Endodermal cell (in vitro differentiated cells): ENCODE measurements around the gene GOLGA2. TPM values are rescaled to one million over a fixed set of nuclear protein-coding genes. Genes with fewer than 3 reads are reported as not detected.
"Not testable (repeated sequence)": the region's sequence is repeated elsewhere in the genome, so short reads cannot be mapped to it uniquely, and the experiment has no call there.

Experiments used
- DNase-seq: peaks from one replicate; pipeline ENCODE4 v3.0.0-alpha.2; 2017
- H3K27ac ChIP-seq: 2 replicates; pipeline ENCODE4 v1.5.1; 2013; ENCODE audit warnings: mild to moderate bottlenecking, low read depth, low read length, moderate library complexity
- H3K27me3 ChIP-seq: 2 replicates; pipeline ENCODE4 v1.6.1; 2013; ENCODE audit warnings: mild to moderate bottlenecking, low read length, moderate library complexity; ENCODE audit not compliant: insufficient read depth, control insufficient read depth, poor library complexity, severe bottlenecking
- H3K36me3 ChIP-seq: 2 replicates; pipeline ENCODE4 v1.7.0; 2013; ENCODE audit warnings: mild to moderate bottlenecking, low read length, moderate library complexity; ENCODE audit not compliant: control insufficient read depth, insufficient read depth
- H3K4me1 ChIP-seq: one replicate; pipeline ENCODE4 v1.7.0; 2013; ENCODE audit warnings: low read length; ENCODE audit not compliant: control insufficient read depth, insufficient read depth
- H3K4me3 ChIP-seq: 2 replicates; pipeline ENCODE4 v1.5.1; 2013; ENCODE audit warnings: mild to moderate bottlenecking, low read length, moderate library complexity
- H3K9ac ChIP-seq: 2 replicates; pipeline ENCODE4 v1.6.1; 2013; ENCODE audit warnings: mild to moderate bottlenecking, low read length, moderate library complexity; ENCODE audit not compliant: poor library complexity, severe bottlenecking; ENCODE audit errors: extremely low read depth
- H3K9me3 ChIP-seq: 2 replicates; pipeline ENCODE4 v1.6.1; 2013; ENCODE audit warnings: mild to moderate bottlenecking, low read length, moderate library complexity; ENCODE audit not compliant: control insufficient read depth
- H3K27ac Mint-ChIP-seq: 2 replicates; pipeline ENCODE4 v1.8.0; 2020; ENCODE audit warnings: mixed read lengths
- H3K27me3 Mint-ChIP-seq: 2 replicates; pipeline ENCODE4 v1.8.0; 2021; ENCODE audit warnings: mild to moderate bottlenecking, mixed read lengths; ENCODE audit not compliant: insufficient read depth
- H3K36me3 Mint-ChIP-seq: 2 replicates; pipeline ENCODE4 v1.8.0; 2020; ENCODE audit warnings: low read depth, mixed read lengths
- H3K4me1 Mint-ChIP-seq: 2 replicates; pipeline ENCODE4 v1.8.0; 2020; ENCODE audit warnings: mixed read lengths
- H3K4me3 Mint-ChIP-seq: 2 replicates; pipeline ENCODE4 v1.8.0; 2020; ENCODE audit warnings: mild to moderate bottlenecking, moderate library complexity, mixed read lengths
- H3K9me3 Mint-ChIP-seq: 2 replicates; pipeline ENCODE4 v1.8.0; 2020; ENCODE audit warnings: mild to moderate bottlenecking, mixed read lengths
- WGBS, 2 experiments: methylation state at CpG; one replicate each; pipeline versions ENCODE4 v1.1.5 to v1.1.7; 2013; ENCODE audit warnings: missing lambda C conversion rate in 2 of 2, mixed read lengths in 1 of 2; ENCODE audit not compliant: insufficient coverage in 1 of 2, insufficient read length in 1 of 2; 5-methylcytosine and 5-hydroxymethylcytosine counted together
- total RNA-seq, 2 donors: library from RNA; stranded (reverse); fragmentation: NEBNext Ultra II Directional in 1 of 2; extraction: Animal tissue kit (Norgen Biotek cat#: 25700) in 1 of 2; gene quantifications; 2 replicates in 1 of 2; 3 replicates in 1 of 2; pipeline ENCODE4 v1.2.1, GENCODE V29; 2021
- TF ChIP-seq, protein P1 (sequence below): fragments of 200-600 bp; sonication (generic); conservative IDR thresholded peaks from 2 replicates; pipeline ENCODE4 v1.5.0; 2021; ENCODE audit warnings: antibody characterized with exemption, mild to moderate bottlenecking

GOLGA2 gene
- total RNA-seq, 2 donors from 2014 or later: 91.9 to 101 TPM

DNA sequence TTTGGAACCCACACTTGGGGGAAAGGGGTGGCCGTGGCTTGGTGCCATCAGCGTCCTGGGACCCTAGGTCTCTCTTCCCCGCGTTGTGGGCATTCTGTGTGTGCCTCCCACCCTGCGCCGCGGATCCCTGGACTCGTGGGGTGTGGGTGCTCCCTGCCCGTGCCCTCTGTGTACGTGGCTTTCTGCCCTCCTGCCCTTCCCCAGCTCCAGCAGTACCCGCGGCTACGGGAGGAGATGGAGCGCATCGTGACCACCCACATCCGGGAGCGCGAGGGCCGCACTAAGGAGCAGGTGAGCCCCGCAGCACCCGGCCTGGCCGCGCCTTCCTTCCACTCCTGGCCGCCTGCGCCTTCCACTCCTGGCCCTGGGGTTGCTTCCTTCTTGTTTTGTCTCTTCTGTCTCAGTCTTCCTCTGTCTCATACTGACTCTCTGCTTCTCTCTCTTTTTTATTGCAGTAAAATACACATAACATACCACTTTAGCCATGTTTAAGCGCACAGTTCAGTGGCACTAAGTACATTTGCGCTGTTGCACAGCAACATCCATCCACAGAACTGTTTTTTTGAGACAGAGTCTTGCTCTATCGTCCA lies 41.9 kb downstream of the GOLGA2 start:
- H3K36me3 Mint-ChIP-seq: peaks cover 2% of the 10 kb centered on the region
- H3K27ac ChIP-seq: no peak overlapping the region
- no peaks in the 10 kb centered on the region for H3K9me3 ChIP-seq
- H3K4me1 Mint-ChIP-seq: no peaks in the 10 kb centered on the region
- TF ChIP-seq, protein P1, sequence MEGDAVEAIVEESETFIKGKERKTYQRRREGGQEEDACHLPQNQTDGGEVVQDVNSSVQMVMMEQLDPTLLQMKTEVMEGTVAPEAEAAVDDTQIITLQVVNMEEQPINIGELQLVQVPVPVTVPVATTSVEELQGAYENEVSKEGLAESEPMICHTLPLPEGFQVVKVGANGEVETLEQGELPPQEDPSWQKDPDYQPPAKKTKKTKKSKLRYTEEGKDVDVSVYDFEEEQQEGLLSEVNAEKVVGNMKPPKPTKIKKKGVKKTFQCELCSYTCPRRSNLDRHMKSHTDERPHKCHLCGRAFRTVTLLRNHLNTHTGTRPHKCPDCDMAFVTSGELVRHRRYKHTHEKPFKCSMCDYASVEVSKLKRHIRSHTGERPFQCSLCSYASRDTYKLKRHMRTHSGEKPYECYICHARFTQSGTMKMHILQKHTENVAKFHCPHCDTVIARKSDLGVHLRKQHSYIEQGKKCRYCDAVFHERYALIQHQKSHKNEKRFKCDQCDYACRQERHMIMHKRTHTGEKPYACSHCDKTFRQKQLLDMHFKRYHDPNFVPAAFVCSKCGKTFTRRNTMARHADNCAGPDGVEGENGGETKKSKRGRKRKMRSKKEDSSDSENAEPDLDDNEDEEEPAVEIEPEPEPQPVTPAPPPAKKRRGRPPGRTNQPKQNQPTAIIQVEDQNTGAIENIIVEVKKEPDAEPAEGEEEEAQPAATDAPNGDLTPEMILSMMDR: no peak
- H3K9me3 Mint-ChIP-seq: no peaks in the 10 kb centered on the region
- H3K27me3 Mint-ChIP-seq: peaks cover 2% of the 10 kb centered on the region
- H3K9ac ChIP-seq: no peak overlapping the region
- no peak overlapping the region for H3K27ac Mint-ChIP-seq
- H3K36me3 ChIP-seq: peaks cover 10% of the 10 kb centered on the region
- H3K27me3 ChIP-seq: no peaks in the 10 kb centered on the region
- DNase-seq: no peak
- no peak overlapping the region for H3K4me3 ChIP-seq
- H3K4me1 ChIP-seq: no peaks in the 10 kb centered on the region
- 95 to 97% methylated on average over 17 to 28 of the region's 28 CpGs for WGBS, 2 experiments
- no peak overlapping the region for H3K4me3 Mint-ChIP-seq

DNA sequence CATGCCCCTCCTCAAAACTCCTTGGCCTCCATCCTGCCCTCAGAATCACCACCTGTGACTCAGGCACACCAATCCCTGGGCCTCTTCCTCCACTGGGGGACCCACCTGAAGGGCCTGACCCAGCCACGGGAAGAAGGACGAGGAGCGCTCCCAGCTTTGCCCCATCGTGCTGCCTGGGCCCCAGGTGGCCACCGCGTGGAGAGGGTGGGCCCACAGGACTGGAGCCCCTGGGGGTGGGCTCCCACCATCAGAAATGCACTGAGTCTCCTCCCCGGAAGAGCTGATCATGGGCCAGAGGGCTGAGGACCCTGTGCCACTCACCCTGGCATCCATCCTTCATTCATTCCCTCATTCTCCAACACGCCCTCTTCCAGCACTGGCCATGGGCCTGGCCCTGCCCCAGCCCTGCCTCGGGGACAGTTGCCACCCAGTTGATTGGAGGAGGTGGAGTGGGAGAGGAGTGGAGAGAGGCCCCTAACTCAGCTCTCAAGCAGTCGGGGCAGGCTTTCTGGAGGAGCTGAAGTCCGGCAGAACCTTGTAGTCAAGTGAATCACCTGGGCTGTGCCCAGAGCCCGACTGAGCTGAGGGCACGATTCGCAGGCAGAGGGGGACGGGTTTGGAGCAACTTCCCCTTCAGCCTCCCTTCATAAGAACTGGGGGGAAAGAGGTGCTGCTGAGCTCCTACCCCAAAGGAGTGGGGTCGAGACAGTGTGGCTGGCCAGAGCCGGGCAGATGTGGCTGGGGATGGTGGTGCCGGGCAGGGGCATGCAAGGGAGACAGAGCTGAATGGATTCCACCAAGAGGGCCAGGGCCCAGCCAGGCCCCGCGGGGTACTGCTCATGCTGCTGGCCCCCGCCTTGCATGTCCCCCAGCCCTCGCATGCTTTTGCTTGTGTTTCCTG lies 43.0 kb downstream of the GOLGA2 start:
- TF ChIP-seq, protein P1: no peak
- H3K27ac ChIP-seq: no peak overlapping the region
- H3K4me1 Mint-ChIP-seq: no peaks in the 10 kb centered on the region
- no peaks in the 10 kb centered on the region for H3K9me3 Mint-ChIP-seq
- H3K4me3 ChIP-seq: no peak overlapping the region
- no peaks in the 10 kb centered on the region for H3K27me3 ChIP-seq
- H3K9ac ChIP-seq: no peak overlapping the region
- no peaks in the 10 kb centered on the region for H3K4me1 ChIP-seq
- H3K9me3 ChIP-seq: no peaks in the 10 kb centered on the region
- H3K36me3 ChIP-seq: peaks cover 10% of the 10 kb centered on the region
- H3K36me3 Mint-ChIP-seq: no peaks in the 10 kb centered on the region
- no peak for DNase-seq
- H3K4me3 Mint-ChIP-seq: no peak overlapping the region
- H3K27ac Mint-ChIP-seq: no peak overlapping the region
- peaks cover 2% of the 10 kb centered on the region for H3K27me3 Mint-ChIP-seq
- WGBS, 2 experiments: 92 to 100% methylated on average over 1 to 22 of the region's 22 CpGs

DNA sequence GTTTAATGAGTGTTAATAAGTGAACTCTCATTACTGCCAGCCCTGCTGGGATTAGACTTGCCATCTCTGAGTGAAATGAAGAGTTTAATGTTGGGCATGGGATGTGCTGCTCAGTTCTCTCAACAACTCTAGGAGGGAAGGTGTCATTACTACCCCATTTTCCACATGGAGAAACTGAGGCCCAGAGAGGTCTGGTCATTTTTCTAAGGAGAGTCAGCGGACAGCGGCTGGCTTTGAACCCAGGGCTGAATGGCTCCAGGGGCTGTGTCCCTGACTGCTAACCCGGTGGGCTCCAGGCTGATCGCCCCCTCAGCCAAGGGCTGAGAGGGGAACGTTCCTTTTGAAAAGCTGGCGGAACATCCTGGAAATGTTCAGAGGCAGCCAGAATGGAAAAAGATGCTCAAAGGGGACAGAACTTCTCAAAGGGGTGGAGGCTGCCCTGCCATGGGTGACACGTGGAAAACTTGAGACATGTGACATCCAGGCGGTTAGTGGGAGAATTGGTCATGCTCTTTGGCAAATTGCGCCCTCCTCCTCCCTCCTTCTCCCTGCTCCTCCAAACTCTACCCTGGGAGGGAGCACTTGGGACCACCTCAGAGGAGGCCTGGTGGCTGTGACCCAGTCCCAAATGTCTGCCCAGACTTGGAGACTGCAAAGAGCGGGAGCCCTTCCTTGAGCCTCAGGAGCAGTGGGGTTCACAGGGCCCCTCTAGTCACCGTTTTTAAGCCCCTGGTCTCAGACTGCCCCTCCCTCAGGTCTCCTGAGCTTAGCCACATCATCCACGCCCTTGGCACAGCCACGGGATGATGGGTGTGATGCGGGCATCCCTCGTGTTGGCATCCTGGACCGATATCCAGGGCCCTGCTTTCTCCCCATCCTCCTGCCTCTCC lies 43.9 kb downstream of the GOLGA2 start:
- 86% methylated on average over 14 to 16 of the region's 16 CpGs for WGBS, 2 experiments

DNA sequence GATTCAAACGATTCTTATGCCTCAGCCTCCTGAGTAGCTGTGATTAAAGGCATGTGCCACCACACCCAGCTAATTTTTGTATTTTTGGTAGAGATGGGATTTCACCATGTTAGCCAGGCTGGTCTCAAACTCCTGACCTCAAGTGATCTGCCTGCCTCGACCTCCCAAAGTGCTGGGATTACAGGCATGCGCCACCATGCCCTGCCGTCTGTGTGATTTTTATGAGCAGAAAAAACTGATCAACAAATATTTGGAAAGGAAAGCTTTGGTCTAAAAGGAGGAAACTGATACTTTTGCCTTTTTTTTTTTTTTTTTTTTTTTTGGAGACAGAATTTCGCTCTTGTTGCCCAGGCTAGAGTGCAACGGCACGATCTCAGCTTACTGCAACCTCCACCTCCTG lies 44.9 kb downstream of the GOLGA2 start:
- not testable (repeated sequence) for H3K27ac Mint-ChIP-seq, H3K36me3 Mint-ChIP-seq, H3K27me3 Mint-ChIP-seq, H3K9ac ChIP-seq, DNase-seq, H3K4me1 Mint-ChIP-seq, H3K4me1 ChIP-seq, H3K27me3 ChIP-seq, H3K27ac ChIP-seq, H3K9me3 ChIP-seq, H3K9me3 Mint-ChIP-seq, H3K4me3 Mint-ChIP-seq, H3K4me3 ChIP-seq, H3K36me3 ChIP-seq
- 93 to 94% methylated on average over 3 to 7 of the region's 7 CpGs for whole genome bisulfite sequencing, 2 experiments

More for the DNA sequence above, 43.9 kb downstream of the GOLGA2 start:
- H3K27ac Mint-ChIP-seq: no peak overlapping the region
- Histone ChIP-seq H3K9ac (no peak overlapping the region), H3K27ac (no peak overlapping the region), H3K36me3 (peaks cover 8% of the 10 kb centered on the region), H3K4me3 (no peak overlapping the region), H3K4me1 (no peaks in the 10 kb centered on the region), H3K9me3 (no peaks in the 10 kb centered on the region), H3K27me3 (no peaks in the 10 kb centered on the region)
- H3K9me3 Mint-ChIP-seq: no peaks in the 10 kb centered on the region
- TF ChIP-seq, protein P1: no peak
- H3K4me3 Mint-ChIP-seq: no peak overlapping the region
- peaks cover 2% of the 10 kb centered on the region for H3K36me3 Mint-ChIP-seq
- H3K4me1 Mint-ChIP-seq: no peaks in the 10 kb centered on the region
- no peak for DNase-seq
- H3K27me3 Mint-ChIP-seq: peaks cover 2% of the 10 kb centered on the region
